HepG2 (cell line): ENCODE results near the gene MRS2. TPM values are rescaled to one million over a fixed set of nuclear protein-coding genes. Genes with fewer than 3 reads are reported as not detected.

Experiments used
- ATAC-seq: fragments of 200-7000 bp; cut with Tn5 transposase; 3 replicates; pipeline ENCODE4 v1.9.1; 2020; ENCODE audit warnings: mild to moderate bottlenecking, moderate library complexity
- BruUV-seq: library from RNA; stranded (reverse); fragments of 400-500 nt; replicated peaks from 2 replicates; lab custom pipeline; 2021; lab: Mats Ljungman, UMichigan
- CTCF ChIA-PET: fragments of 300-600 bp; formaldehyde crosslinking; extraction: SDS; loops from one replicate; lab custom pipeline; 2021; ENCODE audit warnings: low total read pairs, inconsistent platforms, low intra/inter-chr PET ratio; lab: Yijun Ruan, JAX
- POLR2A ChIA-PET: fragments of 350-600 bp; sonication (Branson Sonifier 250); formaldehyde crosslinking; loops from one replicate; lab custom pipeline; 2020; ENCODE audit warnings: antibody characterized with exemption, inconsistent platforms; lab: Yijun Ruan, JAX
- DNase-seq: peaks from one replicate; pipeline ENCODE4 v3.0.0-alpha.2; 2015; ENCODE audit warnings: low spot score
- FAIRE-seq: peaks from 3 replicates; lab custom pipeline; 2011; peaks lifted over from hg19 to GRCh38; lab: Jason Lieb, UNC
- H2AFZ ChIP-seq: one replicate; pipeline ENCODE4 v1.6.1; 2011; ENCODE audit warnings: low read length, inconsistent platforms
- H3K27ac ChIP-seq: fragments of 300-600 bp; 3 replicates; pipeline ENCODE4 v1.8.0; 2011; ENCODE audit warnings: mixed run types, mild to moderate bottlenecking, mixed read lengths, low read length, inconsistent platforms; ENCODE audit not compliant: insufficient read depth; ENCODE audit errors: extremely low read length
- H3K27me3 ChIP-seq, 2 experiments: fragments of 200-600 bp in 1 of 2; 2 replicates in 1 of 2; 3 replicates in 1 of 2; pipeline versions ENCODE4 v1.6.0 to v1.8.0; 2011; ENCODE audit warnings: low read length in 2 of 2, mild to moderate bottlenecking in 2 of 2, moderate library complexity in 2 of 2, inconsistent platforms in 1 of 2; ENCODE audit not compliant: insufficient read depth in 2 of 2, control insufficient read depth in 1 of 2
- H3K36me3 ChIP-seq, 2 experiments: fragments of 200-600 bp in 1 of 2; replicated peaks in 1 of 2; 2 replicates in 1 of 2; 3 replicates in 1 of 2; pipeline versions ENCODE4 v1.5.1 to v1.8.0; 2011; ENCODE audit warnings: low read length in 2 of 2, inconsistent platforms in 1 of 2; ENCODE audit not compliant: insufficient read depth in 2 of 2, control insufficient read depth in 1 of 2
- H3K4me1 ChIP-seq: 2 replicates; pipeline ENCODE4 v1.5.1; 2012; ENCODE audit warnings: low read length, inconsistent platforms; ENCODE audit not compliant: insufficient read depth
- H3K4me2 ChIP-seq: 2 replicates; pipeline ENCODE4 v1.6.0; 2011; ENCODE audit warnings: low read depth, low read length, inconsistent platforms
- H3K4me3 ChIP-seq, 3 experiments: fragments of 200-600 bp in 1 of 3; sonication (generic), shearing (Covaris generic) in 1 of 3; replicated peaks in 1 of 3; 2 replicates each; pipeline ENCODE4 v1.5.1; 2011 to 2016; ENCODE audit warnings: low read length in 3 of 3, inconsistent platforms in 2 of 3, low read depth in 2 of 3, mild to moderate bottlenecking in 2 of 3, control low read depth in 1 of 3, mixed read lengths in 1 of 3; ENCODE audit not compliant: insufficient read depth in 1 of 3
- H3K79me2 ChIP-seq: one replicate; pipeline ENCODE4 v1.6.1; 2011; ENCODE audit warnings: low read length, inconsistent platforms; ENCODE audit not compliant: insufficient read depth
- H3K9ac ChIP-seq: 2 replicates; pipeline ENCODE4 v1.6.0; 2011; ENCODE audit warnings: mild to moderate bottlenecking, low read depth, low read length, inconsistent platforms; ENCODE audit not compliant: insufficient read depth
- H3K9me3 ChIP-seq: 2 replicates; pipeline ENCODE4 v1.5.1; 2012; ENCODE audit warnings: mild to moderate bottlenecking, low read length
- H4K20me1 ChIP-seq: 2 replicates; pipeline ENCODE4 v1.6.0; 2011; ENCODE audit warnings: inconsistent platforms, mild to moderate bottlenecking, low read length, moderate library complexity; ENCODE audit not compliant: insufficient read depth
- ADNP ChIP-seq: sonication (generic); formaldehyde crosslinking; IDR thresholded peaks from 2 replicates; pipeline ENCODE4 v1.4.0; 2020; ENCODE audit warnings: missing genetic modification reagents
- ELF4 ChIP-seq: sonication (generic); formaldehyde crosslinking; IDR thresholded peaks from 2 replicates; pipeline ENCODE4 v1.5.0; 2020; ENCODE audit warnings: missing genetic modification reagents, mild to moderate bottlenecking, moderate library complexity, borderline replicate concordance
- ERF ChIP-seq: IDR thresholded peaks from 2 replicates; pipeline ENCODE4 v1.6.1; 2018; ENCODE audit warnings: missing biosample characterization, missing genetic modification reagents
- FOXO4 ChIP-seq: sonication (generic); formaldehyde crosslinking; conservative IDR thresholded peaks from 2 replicates; pipeline ENCODE4 v1.8.1; 2023; ENCODE audit warnings: missing genetic modification reagents
- JDP2 ChIP-seq: sonication (generic); formaldehyde crosslinking; IDR thresholded peaks from 2 replicates; pipeline ENCODE4 v1.8.1; 2022; ENCODE audit warnings: missing genetic modification reagents, borderline replicate concordance
- MIER2 ChIP-seq: IDR thresholded peaks from 2 replicates; pipeline ENCODE4 v1.6.1; 2016; ENCODE audit warnings: missing biosample characterization, missing genetic modification reagents
- MYNN ChIP-seq: sonication (generic); formaldehyde crosslinking; IDR thresholded peaks from 2 replicates; pipeline ENCODE4 v1.4.0; 2020; ENCODE audit warnings: mild to moderate bottlenecking, low read depth, missing genetic modification reagents
- NFIB ChIP-seq: sonication (generic); formaldehyde crosslinking; IDR thresholded peaks from 2 replicates; pipeline ENCODE4 v1.9.0; 2021; ENCODE audit warnings: missing genetic modification reagents, mild to moderate bottlenecking, borderline replicate concordance
- SRY ChIP-seq: sonication (generic); formaldehyde crosslinking; IDR thresholded peaks from 2 replicates; pipeline ENCODE4 v1.8.0; 2022; ENCODE audit warnings: mild to moderate bottlenecking, missing genetic modification reagents
- TBP ChIP-seq: sonication (generic); formaldehyde crosslinking; IDR thresholded peaks from 2 replicates; pipeline ENCODE4 v1.5.0; 2020; ENCODE audit warnings: missing genetic modification reagents
- ZNF121 ChIP-seq: sonication (generic); formaldehyde crosslinking; IDR thresholded peaks from 2 replicates; pipeline ENCODE4 v1.5.0; 2020; ENCODE audit warnings: mild to moderate bottlenecking, missing genetic modification reagents
- ZNF337 ChIP-seq: sonication (generic); formaldehyde crosslinking; IDR thresholded peaks from 2 replicates; pipeline ENCODE4 v1.5.1; 2020; ENCODE audit warnings: missing genetic modification reagents, low read depth, mild to moderate bottlenecking, borderline replicate concordance
- ZNF558 ChIP-seq: sonication (generic); formaldehyde crosslinking; IDR thresholded peaks from 2 replicates; pipeline ENCODE4 v1.9.0; 2022; ENCODE audit warnings: mild to moderate bottlenecking, missing genetic modification reagents, borderline replicate concordance
- ZNF737 ChIP-seq: sonication (generic); formaldehyde crosslinking; IDR thresholded peaks from 2 replicates; pipeline ENCODE4 v1.5.0; 2020; ENCODE audit warnings: missing genetic modification reagents, mild to moderate bottlenecking, borderline replicate concordance
- ZNF746 ChIP-seq: sonication (generic); formaldehyde crosslinking; IDR thresholded peaks from 2 replicates; pipeline ENCODE4 v1.8.0; 2022; ENCODE audit warnings: mild to moderate bottlenecking, missing genetic modification reagents
- WGBS: methylation state at CpG from one replicate; pipeline ENCODE4 v1.1.6; 2017; ENCODE audit warnings: low lambda C conversion rate; 5-methylcytosine and 5-hydroxymethylcytosine counted together
- in situ Hi-C: cut with HindIII; loops from 2 replicates; pipeline ENCODE4 v1.10.0; 2017; ENCODE audit warnings: low pct_unique_long_range_greater_than_20kb; ENCODE audit not compliant: extremely low pct_ligation_motif_present
- intact Hi-C: fragments of 100-400 bp; cut with micrococcal nuclease; formaldehyde crosslinking; loops from one replicate; pipeline ENCODE4 v1.10.0; 2022; ENCODE audit not compliant: unreplicated experiment
- polyA plus RNA-seq, 8 experiments: library from polyadenylated mRNA; depleted of rRNA in 3 of 8; stranded (reverse) in 7 of 8; unstranded in 1 of 8; fragments of >200 nt; fragmentation: Illumina TruSeq in 4 of 8; extraction: Trizol in 4 of 8; gene quantifications; 2 replicates each; pipeline versions ENCODE4 v1.2.1 to v1.2.3, GENCODE V29; 2011 to 2016; ENCODE audit warnings: low read depth in 4 of 8, missing spikeins in 1 of 8, mixed read lengths in 1 of 8; ENCODE audit not compliant: insufficient read depth in 1 of 8
- total RNA-seq, 5 experiments: library from RNA; depleted of rRNA; stranded (reverse); fragments of >200 nt; fragmentation: Illumina TruSeq; extraction: Trizol; gene quantifications; 2 replicates each; pipeline ENCODE4 v1.2.3, GENCODE V29; 2016; ENCODE audit warnings: low read depth in 1 of 5

MRS2 gene
- total and polyA plus RNA-seq, 2 of the 13 experiments (the other 11 are each of a cell fraction or from before 2014, with no cell fraction given): 31.1 to 83.8 TPM

GRCh38 chr6:24439858-24440539 is 37.3 kb downstream of the MRS2 start:
- no peaks in the 10 kb centered on the region for H3K9me3 ChIP-seq
- DNase-seq (no peak), ATAC-seq (no peak), FAIRE-seq (no peak)
- H3K9ac ChIP-seq: no peak overlapping the region
- in situ Hi-C loops: loop anchor here (10.0 kb wide), 1 partner anchor 255 kb away; no protein-coding TSS in a partner anchor
- TF ChIP-seq ZNF121 (CRISPR knock-in tag) (peak; percentile 43; the same call in 1 of the 2 replicates), ELF4 (CRISPR knock-in tag) (no peak)
- CTCF ChIA-PET: no interaction called here
- H3K27ac ChIP-seq: no peak overlapping the region
- WGBS: 100% methylated on average over 3 of the region's 3 CpGs
- BruUV-seq: no TSS peak
- H3K27me3 ChIP-seq: no peaks in the 10 kb centered on the region
- intact Hi-C loops: no loop called here
- POLR2A ChIA-PET: no interaction called here
- H2AFZ ChIP-seq: no peak overlapping the region
- H3K4me3 ChIP-seq: no peak overlapping the region
- no peaks in the 10 kb centered on the region for H3K79me2 ChIP-seq
- H3K36me3 ChIP-seq: peaks cover 0 to 3% of the 10 kb centered on the region in 2 experiments; a peak in 1 of 5 replicates
- peaks cover 5% of the 10 kb centered on the region; the same call in 1 of the 2 replicates for H3K4me1 ChIP-seq
- no peak overlapping the region for H3K4me2 ChIP-seq
- no peaks in the 10 kb centered on the region for H4K20me1 ChIP-seq

DNA sequence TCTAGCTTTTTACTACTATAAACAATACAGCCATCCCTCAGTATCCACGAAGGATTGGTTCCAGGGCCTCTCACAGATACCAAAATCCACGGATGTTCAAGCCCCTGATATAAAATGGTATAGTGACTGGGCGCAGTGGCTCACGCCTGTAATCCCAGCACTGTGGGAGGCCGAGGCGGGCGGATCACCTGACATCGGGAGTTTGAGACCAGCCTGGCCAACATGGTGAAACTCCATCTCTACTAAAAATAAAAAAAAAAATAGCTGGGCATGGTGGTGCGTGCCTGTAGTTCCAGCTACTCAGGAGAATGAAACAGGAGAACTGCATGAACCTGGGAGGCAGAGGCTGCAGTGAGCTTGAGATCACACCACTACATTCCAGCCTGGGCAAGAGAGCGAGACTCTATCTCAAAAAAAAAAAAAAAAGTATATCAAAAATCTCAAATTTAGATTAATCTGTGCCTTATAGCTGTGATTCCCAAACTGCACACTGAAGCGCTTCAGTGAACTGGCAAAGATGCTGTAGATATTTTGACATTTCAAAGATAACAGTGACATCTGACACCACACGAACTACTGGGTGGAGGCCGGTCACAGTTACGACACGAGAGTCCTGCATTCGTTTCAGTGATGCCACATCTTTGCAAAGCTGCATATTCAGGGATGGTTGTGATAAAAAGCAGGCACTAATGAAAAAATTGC is 38.3 kb downstream of the MRS2 start:
- Histone ChIP-seq H3K4me1 (peaks cover 5% of the 10 kb centered on the region; the same call in 1 of the 2 replicates), H2AFZ (no peak overlapping the region), H3K27ac (no peak overlapping the region), H3K9ac (no peak overlapping the region), H3K36me3 (peaks cover 0 to 3% of the 10 kb centered on the region in 2 experiments; a peak in 1 of 5 replicates), H3K27me3 (no peaks in the 10 kb centered on the region), H4K20me1 (no peaks in the 10 kb centered on the region), H3K4me2 (no peak overlapping the region), H3K79me2 (no peaks in the 10 kb centered on the region), H3K4me3 (no peak overlapping the region), H3K9me3 (no peaks in the 10 kb centered on the region)
- ChIA-PET POLR2A (no interaction called here), CTCF (no interaction called here)
- 82% methylated on average over 16 of the region's 16 CpGs for WGBS
- in situ Hi-C loops (no loop called here), intact Hi-C loops (no loop called here)
- ATAC-seq (no peak), FAIRE-seq (no peak), DNase-seq (no peak)
- BruUV-seq: no TSS peak
- TF ChIP-seq ERF (CRISPR knock-in tag): no peak
- no peak for TF ChIP-seq ADNP (CRISPR knock-in tag)
- TF ChIP-seq ZNF737 (CRISPR knock-in tag): no peak
- no peak for TF ChIP-seq TBP
- TF ChIP-seq SRY: no peak
- no peak for TF ChIP-seq ZNF337 (CRISPR knock-in tag)
- TF ChIP-seq ZNF558 (CRISPR knock-in tag): no peak
- no peak for TF ChIP-seq FOXO4
- no peak for TF ChIP-seq MYNN
- TF ChIP-seq NFIB (CRISPR knock-in tag): no peak
- no peak for TF ChIP-seq ZNF746 (CRISPR knock-in tag)
- no peak for TF ChIP-seq MIER2 (CRISPR knock-in tag)
- no peak for TF ChIP-seq JDP2 (CRISPR knock-in tag)
